HG03066 (cell line): Measurements from ENCODE around the gene ANXA4.

Experiments used
- ATAC-seq: cut with Tn5 transposase; IDR thresholded peaks from one replicate; pipeline ENCODE4 v1.9.1; 2021; ENCODE audit warnings: low read depth; ENCODE audit not compliant: unreplicated experiment

Gene ANXA4

GRCh38 chr2:69833752-69834151, 91.8 kb downstream of the ANXA4 start:
- ATAC-seq = no peak

DNA sequence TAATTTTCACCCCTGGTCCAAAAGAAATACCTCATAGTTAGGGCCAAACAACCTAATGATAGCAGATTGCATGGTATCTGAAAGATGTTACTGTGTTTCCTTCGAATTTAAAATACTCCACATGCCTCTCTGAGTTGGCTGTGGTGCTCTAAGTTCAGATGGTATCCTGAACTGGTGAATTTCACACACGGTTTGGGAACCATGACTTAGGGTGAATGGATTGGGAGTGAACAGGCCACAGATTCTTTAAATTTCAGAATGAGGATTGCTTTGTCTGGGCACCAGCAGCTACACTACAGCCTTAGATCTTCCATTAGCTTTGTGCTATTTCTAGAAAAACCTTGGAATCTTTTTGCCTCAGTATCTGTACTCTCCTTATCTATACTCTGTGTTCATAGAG, 93.7 kb downstream of the ANXA4 start:
- ATAC-seq = no peak

DNA sequence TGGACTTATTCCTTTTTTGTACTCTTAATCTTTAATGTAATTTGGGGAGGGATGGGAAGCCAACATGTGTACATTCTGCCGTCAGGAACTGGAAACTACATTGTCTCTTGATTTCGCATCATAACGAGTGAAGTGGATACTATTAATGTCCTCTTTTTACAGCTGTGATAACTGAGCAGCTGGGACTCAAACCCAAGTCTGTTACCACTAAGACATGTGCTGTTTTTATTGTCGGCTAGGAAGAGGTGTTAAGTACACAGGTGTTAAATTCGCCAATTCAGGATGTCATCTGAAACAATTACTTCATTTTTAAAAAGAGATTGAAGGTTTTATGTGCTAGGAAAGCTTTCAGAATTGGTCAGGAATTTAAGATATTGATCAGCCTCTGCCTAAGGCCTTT, 94.4 kb downstream of the ANXA4 start:
- no peak for ATAC-seq

- ATAC-seq = no peak
These were observed 95.6 kb downstream of the ANXA4 start for GRCh38 chr2:69837533-69837932.

DNA sequence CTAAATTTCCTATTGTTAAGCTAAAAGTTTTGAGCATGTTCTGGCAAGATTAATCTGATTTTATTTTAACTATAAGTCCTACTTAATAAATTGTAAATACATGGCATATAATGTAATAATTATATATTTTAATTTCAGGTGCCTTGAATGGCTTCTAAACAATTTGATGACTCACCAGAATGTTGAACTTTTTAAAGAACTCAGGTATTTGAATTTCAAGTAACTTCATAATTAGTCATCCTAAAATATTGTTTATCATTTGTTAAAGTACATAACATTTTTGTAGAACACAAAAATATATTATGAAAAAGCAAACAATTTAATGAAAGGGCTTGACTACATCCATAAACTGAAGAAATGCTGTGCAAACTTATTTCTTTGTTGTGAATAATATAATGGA, 102.1 kb downstream of the ANXA4 start:
- no peak for ATAC-seq

- ATAC-seq = no peak
These were observed 102.6 kb downstream of the ANXA4 start for GRCh38 chr2:69844560-69844959.

GRCh38 chr2:69846182-69847067, 104.5 kb downstream of the ANXA4 start:
- ATAC-seq = no peak

DNA sequence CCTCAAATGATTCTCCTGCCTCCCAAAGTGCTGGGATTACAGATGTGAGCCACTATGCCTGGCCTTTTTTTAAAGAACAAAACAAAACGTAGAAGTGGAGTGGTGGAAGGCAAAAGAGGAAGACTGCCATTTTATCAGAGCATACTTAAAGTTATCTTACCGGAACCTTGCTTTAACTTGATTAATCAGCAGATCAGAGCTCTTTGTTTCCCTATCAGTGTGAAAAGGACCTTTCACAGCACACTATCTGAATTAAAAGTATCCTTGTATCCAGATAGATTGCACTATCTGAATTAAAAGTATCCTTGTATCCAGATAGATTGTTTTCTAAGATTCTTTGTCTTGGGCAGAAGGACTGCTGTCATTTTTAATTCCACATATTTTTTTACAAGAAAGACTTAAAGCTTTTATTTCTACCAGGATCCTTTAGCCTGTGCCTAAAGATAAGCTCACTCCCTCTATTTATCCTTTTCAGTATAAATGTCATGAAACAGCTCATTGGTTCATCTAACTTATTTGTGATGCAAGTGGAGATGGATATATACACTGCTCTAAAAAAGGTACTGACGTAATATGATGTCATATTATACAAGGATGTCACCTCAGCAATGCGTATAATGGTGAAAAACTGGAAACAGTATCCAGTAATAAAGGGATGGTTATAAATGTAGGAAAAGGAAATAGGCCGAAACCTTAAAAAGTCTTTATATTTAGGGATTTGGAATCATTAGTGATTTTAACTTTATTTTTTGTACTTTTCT, 105.3 kb downstream of the ANXA4 start:
- no peak for ATAC-seq

- no peak for ATAC-seq
These were observed 106.4 kb downstream of the ANXA4 start for GRCh38 chr2:69848186-69848790.

GRCh38 chr2:69858261-69858660, 116.3 kb downstream of the ANXA4 start:
- ATAC-seq = no peak

DNA sequence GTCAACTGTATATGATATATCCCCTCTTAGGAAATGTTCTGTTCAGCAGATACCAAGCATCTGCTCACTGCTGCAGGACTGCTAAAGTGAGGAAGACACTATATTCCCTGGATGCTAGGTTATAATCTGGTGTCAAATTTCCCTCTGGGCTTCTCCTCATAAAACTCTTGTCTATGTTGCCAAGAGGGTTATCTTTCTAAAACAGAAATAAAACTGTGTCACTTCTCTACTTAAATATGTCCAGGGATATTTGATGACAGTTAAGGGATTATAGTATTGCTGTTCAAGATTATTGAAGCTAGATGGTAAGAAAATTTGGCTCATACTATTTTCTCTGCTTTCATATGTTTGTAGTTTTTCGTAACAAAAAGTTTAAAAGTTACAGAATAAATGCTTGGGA, 121.4 kb downstream of the ANXA4 start:
- no peak for ATAC-seq
